ENCODE measurements around the gene HTR2A. TPM values are rescaled to one million over a fixed set of nuclear protein-coding genes. Genes with fewer than 3 reads are reported as not detected.

The HTR2A gene
- total RNA-seq, 1 experiment from 2014 or later = not detected

- TF ChIP-seq STAT6 (CRISPR knock-in tag; conservative IDR thresholded peaks at IDR 0.05; ENCODE audit: low read depth) (no peak), E2F5 (CRISPR knock-in tag; IDR thresholded peaks at IDR 0.05) (no peak), ZNF121 (CRISPR knock-in tag; IDR thresholded peaks at IDR 0.05) (no peak), RORB (CRISPR knock-in tag; IDR thresholded peaks at IDR 0.05) (no peak)
Observed at GRCh38 chr13:46866150-46866549, 30.7 kb downstream of the HTR2A start (continued).

DNA sequence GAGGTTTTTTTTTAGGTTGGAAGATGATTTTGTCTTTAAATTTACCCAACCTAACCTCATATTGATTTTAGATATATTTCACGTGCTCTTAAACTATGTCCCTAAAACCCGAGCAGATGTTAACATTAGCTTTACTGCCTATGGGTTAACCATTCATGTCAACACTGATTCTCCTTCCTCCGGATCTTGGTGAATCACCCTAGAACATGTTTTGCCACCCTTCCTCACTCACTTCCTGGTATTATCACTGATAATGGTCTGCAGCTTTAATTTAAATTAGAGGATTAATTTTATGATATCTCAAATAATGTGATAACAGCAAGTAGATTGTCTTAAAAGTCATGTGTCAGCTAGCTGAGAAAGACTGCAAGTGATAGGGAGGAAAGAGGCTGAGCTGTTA, 31.9 kb downstream of the HTR2A start:
- Mint-ChIP-seq H3K27ac (no peak overlapping the region), H3K4me3 (no peak overlapping the region), H3K27me3 (ENCODE audit: low read depth) (no peaks in the 10 kb centered on the region; the same call in 1 of the 2 replicates), H3K4me1 (peaks cover 4% of the 10 kb centered on the region; the same call in 1 of the 2 replicates), H3K36me3 (no peaks in the 10 kb centered on the region), H3K9me3 (no peaks in the 10 kb centered on the region)
- CTCF ChIA-PET = no interaction called here
- POLR2A ChIA-PET = no interaction called here
- ATAC-seq (no peak), DNase-seq (ENCODE audit: low spot score) (no peak)
- TF ChIP-seq, protein P1, sequence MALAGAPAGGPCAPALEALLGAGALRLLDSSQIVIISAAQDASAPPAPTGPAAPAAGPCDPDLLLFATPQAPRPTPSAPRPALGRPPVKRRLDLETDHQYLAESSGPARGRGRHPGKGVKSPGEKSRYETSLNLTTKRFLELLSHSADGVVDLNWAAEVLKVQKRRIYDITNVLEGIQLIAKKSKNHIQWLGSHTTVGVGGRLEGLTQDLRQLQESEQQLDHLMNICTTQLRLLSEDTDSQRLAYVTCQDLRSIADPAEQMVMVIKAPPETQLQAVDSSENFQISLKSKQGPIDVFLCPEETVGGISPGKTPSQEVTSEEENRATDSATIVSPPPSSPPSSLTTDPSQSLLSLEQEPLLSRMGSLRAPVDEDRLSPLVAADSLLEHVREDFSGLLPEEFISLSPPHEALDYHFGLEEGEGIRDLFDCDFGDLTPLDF (CRISPR knock-in tag; IDR thresholded peaks at IDR 0.05) = no peak
- TF ChIP-seq, protein P2, sequence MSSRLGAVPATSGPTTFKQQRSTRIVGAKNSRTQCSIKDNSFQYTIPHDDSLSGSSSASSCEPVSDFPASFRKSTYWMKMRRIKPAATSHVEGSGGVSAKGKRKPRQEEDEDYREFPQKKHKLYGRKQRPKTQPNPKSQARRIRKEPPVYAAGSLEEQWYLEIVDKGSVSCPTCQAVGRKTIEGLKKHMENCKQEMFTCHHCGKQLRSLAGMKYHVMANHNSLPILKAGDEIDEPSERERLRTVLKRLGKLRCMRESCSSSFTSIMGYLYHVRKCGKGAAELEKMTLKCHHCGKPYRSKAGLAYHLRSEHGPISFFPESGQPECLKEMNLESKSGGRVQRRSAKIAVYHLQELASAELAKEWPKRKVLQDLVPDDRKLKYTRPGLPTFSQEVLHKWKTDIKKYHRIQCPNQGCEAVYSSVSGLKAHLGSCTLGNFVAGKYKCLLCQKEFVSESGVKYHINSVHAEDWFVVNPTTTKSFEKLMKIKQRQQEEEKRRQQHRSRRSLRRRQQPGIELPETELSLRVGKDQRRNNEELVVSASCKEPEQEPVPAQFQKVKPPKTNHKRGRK (CRISPR knock-in tag; IDR thresholded peaks at IDR 0.05; ENCODE audit: borderline replicate concordance) = no peak
- no peak for TF ChIP-seq NR2C2 (CRISPR knock-in tag; IDR thresholded peaks at IDR 0.05)
- no peak for TF ChIP-seq NR1H2 (CRISPR knock-in tag; IDR thresholded peaks at IDR 0.05)
- TF ChIP-seq AFF4 (CRISPR knock-in tag; IDR thresholded peaks at IDR 0.05; ENCODE audit: borderline replicate concordance) = no peak
- TF ChIP-seq OVOL2 (CRISPR knock-in tag; IDR thresholded peaks at IDR 0.05; ENCODE audit: borderline replicate concordance) = no peak
- TF ChIP-seq CREM (CRISPR knock-in tag; IDR thresholded peaks at IDR 0.05) = no peak
- no peak for TF ChIP-seq GABPB1 (CRISPR knock-in tag; IDR thresholded peaks at IDR 0.05)
- TF ChIP-seq KAT7 (CRISPR knock-in tag; IDR thresholded peaks at IDR 0.05; ENCODE audit: borderline replicate concordance) = no peak
- TF ChIP-seq ZNF396 (CRISPR knock-in tag; IDR thresholded peaks at IDR 0.05; ENCODE audit: borderline replicate concordance) = no peak

Data from WTC11 (cell line).